ENCODE measurements around the gene METTL4.
A peak's percentile ranks its signal among the peaks of the same experiment; 100 is the strongest.

The METTL4 gene

GRCh38 chr18:2571200-2572170, at the start of gene METTL4, which contains the start of gene NDC80:
TSS of gene METTL4 (minus strand) at chr18:2571505. CDS start at chr18:2567216, 4,289 bp downstream.
TSS of gene NDC80 (plus strand) at chr18:2571557. CDS start at chr18:2572986, 1,429 bp downstream.
- peak; percentile 96 for DNase-seq

DNA sequence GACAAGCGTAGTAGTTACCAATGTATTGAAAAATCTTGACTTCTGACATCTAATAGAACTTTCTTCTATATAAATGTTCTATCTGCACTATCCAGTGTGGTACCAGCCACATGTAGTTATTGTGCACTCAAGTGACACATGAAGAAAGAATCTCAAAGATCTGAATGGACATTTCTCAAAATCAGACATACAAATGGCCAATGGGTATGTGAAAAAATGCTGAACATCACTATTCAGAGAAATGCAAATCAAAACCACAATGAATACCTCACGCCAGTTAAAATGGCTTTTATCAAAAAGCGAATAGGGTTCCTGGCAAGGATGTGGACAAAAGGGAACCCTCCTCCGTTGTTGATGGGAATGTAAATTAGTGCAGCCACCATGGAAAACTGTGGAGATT, 46.7 kb upstream of the METTL4 start:
- no peak for DNase-seq

DNA sequence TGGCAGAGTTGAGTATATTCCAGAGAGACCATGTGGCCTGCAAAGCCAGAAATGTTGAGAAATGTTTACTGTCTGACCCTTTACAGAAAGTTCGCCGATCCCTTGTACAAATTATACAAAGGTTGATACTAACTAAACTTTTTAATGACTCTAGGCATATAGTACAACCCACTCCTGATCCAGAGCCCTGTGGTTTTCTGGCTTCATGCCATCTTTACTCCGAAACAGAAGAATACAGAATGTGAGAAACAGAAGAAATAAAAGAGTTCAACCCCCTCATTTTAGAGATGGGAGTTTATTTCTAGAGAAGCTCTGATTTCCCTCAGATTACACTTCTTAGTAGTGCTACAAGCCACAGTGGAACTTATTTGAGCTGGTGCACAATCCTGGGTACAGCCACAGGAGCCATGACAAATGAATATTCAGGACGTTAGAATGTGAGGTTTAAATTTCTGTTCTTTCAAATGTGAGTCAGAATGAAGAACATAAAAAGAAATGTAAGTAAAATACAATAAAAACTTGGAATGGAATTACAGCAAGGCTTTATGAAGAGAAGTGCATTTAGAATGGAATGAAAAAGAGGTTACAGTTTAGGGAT, 46.2 kb upstream of the METTL4 start:
- no peak for DNase-seq

DNA sequence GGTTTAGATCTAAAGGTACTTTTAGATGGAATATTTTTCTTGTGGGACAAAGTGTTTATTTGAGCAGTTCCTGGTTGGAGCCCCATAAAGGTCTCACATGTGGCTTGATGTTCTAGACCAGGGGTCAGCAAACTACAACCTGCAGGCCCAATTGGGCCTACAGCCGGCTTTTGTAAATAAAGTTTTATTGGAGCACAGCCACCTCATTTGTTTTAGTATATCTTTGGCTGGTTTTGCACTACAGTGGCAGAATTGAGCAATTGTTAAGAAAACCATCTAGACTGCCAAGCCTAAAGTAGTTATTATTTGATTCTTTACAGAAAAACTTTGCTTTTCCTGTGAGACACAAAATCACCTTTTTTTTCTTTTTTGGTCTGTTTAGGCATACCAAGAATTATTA, 41.7 kb upstream of the METTL4 start:
- DNase-seq: no peak

- peak; percentile 27 for DNase-seq
Observed at GRCh38 chr18:2610549-2610948, 39.2 kb upstream of the METTL4 start.

DNA sequence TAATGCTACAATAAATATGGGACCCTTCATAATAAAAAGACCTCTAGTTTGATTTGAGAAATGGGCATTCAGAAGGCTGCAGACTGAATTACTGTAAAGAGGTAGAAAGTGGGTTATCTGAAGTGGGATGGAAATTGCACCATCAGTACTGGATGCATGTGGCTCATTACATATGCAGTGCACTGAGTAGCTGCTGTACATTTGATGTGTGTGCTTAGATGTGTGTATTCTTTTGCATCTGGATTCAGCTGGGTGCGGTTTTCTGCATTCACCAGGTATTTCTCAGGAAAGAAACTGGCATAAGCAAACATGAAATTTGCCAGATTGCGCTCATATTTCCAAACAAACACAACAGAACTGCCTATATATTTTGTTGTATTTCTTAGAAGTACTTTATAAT, 38.3 kb upstream of the METTL4 start:
- DNase-seq: no peak

DNA sequence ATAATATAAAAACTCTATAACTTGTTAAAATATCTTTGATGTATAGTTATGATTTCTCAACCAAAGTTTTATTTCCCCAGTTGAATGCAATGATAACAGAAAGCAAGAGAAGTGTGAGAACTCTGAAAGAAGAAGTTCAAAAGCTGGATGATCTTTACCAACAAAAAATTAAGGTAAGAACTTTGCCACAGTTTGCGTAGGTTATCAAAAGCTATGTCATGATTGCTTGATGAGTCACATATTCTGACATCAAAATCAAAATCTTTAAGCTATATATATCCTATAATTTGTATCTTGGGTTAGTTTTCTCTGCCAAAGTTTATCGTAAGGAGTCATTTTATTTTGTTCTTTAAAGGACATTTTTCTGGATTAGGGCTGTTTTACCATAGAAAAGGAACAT, 35.0 kb upstream of the METTL4 start:
- no peak for DNase-seq

- DNase-seq: no peak
Observed at GRCh38 chr18:2602844-2603243, 31.5 kb upstream of the METTL4 start.

DNA sequence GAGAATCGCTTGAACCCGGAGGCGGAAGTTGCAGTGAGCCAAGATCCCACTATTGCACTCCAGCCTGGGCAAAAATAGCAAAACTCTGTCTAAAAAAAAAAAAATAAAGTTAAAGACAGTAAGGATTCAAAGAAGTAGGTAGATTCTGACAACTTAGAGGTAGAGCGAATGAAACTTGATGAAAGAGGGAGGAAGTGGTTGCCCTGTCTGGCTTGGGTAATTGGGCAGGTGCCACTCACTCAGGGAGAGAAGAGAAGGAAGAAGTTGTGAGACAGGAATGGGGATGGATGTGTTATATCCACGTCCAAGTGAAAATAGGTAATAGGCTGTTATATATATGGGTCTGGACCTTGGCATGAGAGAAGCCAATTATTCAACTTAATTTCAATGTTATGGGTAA, 26.3 kb upstream of the METTL4 start:
- DNase-seq: no peak

- DNase-seq: no peak
Observed at GRCh38 chr18:2590303-2590702, 19.0 kb upstream of the METTL4 start.

DNA sequence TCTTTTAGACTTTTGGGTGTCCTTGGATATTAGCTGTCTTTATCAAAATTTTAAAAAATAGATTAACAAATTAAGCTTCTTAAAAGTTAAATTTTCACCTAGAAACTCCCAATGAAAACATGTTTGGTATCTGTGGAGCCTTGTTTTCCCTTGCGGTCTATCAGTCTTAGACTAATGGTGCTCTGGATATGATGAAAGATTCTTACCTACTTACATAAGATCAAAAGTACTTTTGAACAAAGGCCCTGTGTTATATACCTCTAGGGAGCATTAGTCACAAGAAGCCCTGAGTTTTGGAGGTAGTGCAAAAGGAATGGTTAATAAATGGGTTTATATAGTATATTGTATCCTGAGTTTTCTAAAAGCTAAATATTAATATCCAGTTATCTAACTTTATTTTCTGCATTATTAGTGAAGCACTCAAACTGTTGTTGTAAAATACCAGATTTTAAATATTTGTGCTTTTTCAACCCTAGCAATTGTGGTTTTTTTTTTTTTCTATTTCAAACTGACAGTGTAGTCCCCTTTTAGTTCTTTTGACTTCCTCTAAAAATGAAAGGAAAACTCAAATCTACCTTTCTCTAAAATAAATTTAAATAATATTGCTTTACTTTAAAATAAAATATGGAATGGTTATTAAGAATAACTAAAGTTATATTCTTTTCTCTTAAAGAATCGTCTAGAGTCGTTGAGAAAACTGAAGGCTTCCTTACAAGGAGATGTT, 18.2 kb upstream of the METTL4 start:
- DNase-seq: no peak

DNA sequence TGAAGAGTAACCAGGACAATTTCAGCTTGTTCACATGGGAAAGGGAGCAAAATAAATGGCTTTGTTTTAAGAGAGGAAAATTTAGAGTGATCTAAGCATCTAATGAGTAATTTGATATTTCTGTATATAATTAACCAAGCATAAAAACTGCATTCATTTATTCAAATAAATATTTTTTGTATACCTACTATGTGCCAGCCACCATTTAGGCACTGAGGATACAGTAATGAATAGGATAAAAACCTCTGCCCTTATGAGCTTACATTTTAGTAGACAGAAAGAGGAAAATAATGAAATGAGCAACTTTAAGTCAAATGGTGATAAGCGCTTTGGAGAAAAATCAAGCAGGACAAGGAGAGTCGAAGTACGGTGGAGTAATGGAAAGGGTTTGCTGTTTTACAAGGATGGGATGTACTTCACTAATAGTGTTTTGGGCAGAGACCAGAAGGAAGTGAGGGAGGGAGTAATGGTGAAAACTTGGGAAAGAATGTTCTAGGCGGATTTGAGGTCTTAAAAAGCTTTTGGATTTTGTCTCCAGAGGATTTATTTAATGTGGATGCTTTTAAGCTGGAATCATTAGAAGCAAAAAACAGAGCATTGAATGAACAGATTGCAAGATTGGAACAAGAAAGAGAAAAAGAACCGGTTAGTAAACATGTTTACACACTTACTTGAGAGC, 17.5 kb upstream of the METTL4 start:
- no peak for DNase-seq

DNA sequence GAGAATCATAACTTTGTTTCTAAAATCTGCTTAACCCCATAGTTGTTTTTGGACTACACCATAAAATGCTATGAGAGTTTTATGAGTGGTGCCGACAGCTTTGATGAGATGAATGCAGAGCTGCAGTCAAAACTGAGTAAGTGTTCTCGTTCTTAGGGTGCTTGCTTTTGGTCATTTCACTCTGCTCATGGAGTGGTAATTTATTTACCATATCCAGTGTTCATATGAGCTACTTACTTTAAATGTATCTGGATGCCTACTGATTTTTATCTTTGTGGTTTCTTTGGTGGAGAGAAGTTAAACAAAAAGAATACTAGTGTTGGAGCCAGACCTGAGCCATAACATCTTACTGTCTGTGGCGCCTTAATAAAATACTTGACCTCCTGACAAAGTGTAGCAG, 16.5 kb upstream of the METTL4 start:
- peak; percentile 28 for DNase-seq

GRCh38 chr18:2573408-2573807, 2.1 kb upstream of the METTL4 start:
- no peak for DNase-seq

DNA sequence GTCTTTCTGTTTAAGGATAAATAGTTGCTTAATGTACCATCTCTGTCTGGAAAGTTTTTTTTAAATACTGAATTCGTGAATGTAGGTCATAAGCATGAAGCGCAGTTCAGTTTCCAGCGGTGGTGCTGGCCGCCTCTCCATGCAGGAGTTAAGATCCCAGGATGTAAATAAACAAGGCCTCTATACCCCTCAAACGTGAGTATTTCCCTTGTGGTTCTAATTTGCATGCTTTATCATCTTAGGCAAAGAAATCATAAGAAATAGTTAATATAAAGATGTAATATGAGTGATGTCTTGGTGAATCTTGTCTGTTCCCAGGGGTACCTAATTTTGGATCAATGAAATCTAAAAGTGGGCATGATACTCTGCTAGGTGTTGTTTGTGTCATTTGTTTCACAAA, 1.6 kb upstream of the METTL4 start:
- DNase-seq: no peak

DNA sequence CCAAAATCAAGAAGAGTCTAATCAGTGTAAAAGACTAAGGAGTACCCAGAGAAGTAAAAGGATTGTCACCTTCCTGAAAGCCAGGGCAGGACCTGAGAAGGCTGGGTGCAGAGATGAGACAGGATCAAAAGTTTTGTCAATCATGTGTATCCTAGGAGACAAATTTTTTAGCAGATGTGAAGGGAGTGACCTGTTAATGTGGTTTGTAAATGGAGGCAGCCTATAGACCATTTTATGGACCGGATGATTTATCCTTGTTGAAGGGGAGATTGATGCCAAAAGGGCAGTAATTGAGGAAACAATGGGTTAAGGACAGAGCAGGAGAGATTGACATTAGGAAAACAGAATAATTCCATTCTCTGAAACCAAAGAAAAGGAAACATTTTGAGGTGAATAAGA, 865 bp upstream of the METTL4 start:
- peak; percentile 56 for DNase-seq

DNA sequence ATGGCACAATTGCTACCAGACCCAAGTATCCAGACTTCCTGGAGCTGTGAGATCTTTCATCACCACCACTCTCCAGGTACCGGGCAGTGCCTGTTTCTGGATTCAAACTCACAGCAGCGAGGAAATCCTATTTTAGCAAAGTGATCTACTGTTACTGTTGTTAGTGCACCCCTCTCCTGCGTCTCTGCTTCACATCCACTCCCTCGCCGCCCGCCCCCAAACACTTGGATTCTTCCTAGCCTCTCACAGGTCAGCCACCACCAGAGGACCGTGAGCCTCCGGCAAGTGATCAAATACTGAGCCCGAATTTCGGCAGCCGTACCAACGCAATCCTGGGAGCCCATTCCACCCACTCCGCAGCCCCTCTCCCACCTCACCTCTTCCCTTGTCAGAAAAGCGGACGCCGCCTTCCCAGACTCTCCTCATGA, 519 bp downstream of the METTL4 start:
- peak; percentile 85 for DNase-seq

DNA sequence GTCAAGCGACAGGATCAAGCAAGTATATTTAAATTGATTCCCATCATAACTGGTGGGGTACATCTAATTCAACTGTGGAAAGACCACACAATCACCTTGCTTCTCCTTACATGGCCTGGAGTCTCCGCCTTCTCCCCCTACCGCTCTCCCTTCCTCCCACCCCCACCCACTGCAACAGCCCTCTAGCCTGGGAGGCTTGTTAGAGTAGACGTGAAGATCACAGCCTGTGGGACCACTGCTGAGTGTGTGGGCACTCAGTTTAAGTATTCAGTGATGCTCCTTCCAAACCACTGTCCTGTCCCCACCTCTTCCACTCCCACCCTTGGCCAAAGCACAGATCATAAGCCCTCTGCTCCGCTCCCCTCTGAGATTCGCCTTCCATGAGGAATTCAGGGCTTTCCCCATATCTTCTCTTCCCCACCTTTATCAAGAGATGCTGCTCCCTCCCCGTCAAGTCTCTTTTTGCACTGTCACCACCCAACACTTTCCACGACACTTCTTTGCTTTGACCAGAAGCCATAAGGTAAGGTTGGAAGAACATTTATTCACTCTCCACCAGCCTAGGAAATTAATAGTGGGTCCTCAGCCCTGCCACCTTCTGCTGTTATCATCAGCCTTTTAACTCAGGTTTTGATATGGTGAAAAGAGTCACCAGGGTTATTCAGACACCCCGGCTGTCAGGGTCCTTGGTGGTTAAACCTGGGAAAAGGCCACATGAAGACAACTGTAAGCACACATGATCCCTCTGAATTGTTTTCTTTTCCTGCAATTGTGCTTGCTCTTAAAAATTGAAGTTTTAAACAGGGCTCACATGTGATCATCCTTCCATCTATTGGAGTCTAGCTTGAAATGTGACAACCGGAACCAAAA, 1.7 kb downstream of the METTL4 start:
- no peak for DNase-seq

DNA sequence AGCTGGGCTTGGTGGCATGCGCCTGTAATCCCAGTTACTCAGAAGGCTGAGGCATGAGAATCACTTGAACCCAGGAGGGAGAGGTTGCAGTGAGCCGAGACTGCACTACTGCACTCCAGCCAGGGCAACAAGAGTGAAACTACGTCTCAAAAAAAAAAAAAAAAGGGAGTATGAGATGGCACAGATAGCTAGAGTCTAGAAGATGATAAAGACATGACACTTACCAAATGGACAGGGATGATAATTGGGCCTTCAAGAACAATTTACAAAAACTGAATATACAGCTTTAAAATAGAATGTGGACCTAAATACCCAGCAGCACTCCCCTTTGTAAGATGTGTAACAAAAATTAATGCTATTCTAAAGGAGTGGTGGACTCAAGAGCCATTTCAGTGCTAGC, 2.7 kb downstream of the METTL4 start:
- DNase-seq: no peak

GRCh38 chr18:2568129-2568528, 3.2 kb downstream of the METTL4 start:
- DNase-seq: no peak

DNA sequence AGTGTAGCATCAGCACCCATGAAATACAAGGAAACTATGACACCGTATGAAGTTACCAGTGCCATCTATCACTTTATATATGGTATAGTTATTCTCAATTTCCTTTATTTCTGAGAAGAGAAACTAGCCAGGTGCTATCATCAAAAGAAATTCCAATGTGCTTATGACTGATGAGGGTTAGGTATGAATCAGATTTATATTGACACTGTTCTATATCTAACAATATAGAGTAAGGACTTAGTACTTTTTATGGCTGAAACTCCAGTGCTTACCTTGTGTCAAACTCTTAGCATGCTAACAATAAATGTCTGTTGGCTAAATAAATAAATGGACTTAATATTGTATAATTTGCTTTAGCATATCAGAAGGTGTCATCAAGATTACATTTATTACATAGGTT, 6.9 kb downstream of the METTL4 start:
- DNase-seq: no peak

DNA sequence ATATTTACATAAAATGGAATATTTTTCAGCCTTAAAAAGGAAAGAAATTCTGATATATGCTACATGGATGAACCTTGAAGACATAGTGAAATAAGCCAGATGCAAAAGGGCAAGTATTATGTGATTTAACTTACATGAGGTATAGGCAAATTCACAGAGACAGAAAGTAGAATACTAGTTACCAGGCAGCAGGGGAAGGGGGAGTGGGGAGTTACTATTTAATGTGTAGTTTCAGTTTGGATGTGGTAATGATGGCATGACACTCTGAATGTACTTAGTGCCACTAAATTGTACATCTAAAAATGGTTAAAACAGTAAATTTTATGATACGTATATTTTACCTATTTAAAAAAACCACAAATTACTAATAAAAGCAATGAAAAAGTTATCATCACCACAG, 12.1 kb downstream of the METTL4 start:
- DNase-seq: no peak
